Neuronal stem cell (in vitro differentiated cells): ENCODE data around the gene SUCLG2.

Source experiments
- DNase-seq: peaks from one replicate; pipeline ENCODE4 v3.0.0-alpha.2; 2013; ENCODE audit warnings: low spot score
- H2AFZ ChIP-seq: one replicate; pipeline ENCODE4 v1.6.1; 2013; ENCODE audit warnings: mild to moderate bottlenecking, low read length, inconsistent platforms
- H2AK5ac ChIP-seq: 2 replicates; pipeline ENCODE4 v1.6.1; 2013; ENCODE audit warnings: low read depth, mild to moderate bottlenecking, inconsistent platforms, low read length, moderate library complexity, mixed read lengths
- H2BK120ac ChIP-seq: 2 replicates; pipeline ENCODE4 v1.6.1; 2013; ENCODE audit warnings: low read depth, mild to moderate bottlenecking, inconsistent platforms, low read length, moderate library complexity, mixed read lengths
- H2BK12ac ChIP-seq: one replicate; pipeline ENCODE4 v1.6.1; 2013; ENCODE audit warnings: low read length, inconsistent platforms
- H2BK15ac ChIP-seq: 2 replicates; pipeline ENCODE4 v1.6.1; 2013; ENCODE audit warnings: mild to moderate bottlenecking, low read length, inconsistent platforms, mixed read lengths
- H2BK5ac ChIP-seq: one replicate; pipeline ENCODE4 v1.6.1; 2013; ENCODE audit warnings: inconsistent platforms, mild to moderate bottlenecking, low read length, moderate library complexity
- H3K14ac ChIP-seq: one replicate; pipeline ENCODE4 v1.6.1; 2013; ENCODE audit warnings: low read length, inconsistent platforms
- H3K18ac ChIP-seq: 2 replicates; pipeline ENCODE4 v1.6.1; 2013; ENCODE audit warnings: low read length, inconsistent platforms
- H3K23ac ChIP-seq: 2 replicates; pipeline ENCODE4 v1.6.1; 2013; ENCODE audit warnings: low read depth, mild to moderate bottlenecking, mixed read lengths, low read length, inconsistent platforms; ENCODE audit not compliant: poor library complexity
- H3K27ac ChIP-seq: replicated peaks from 3 replicates; pipeline ENCODE4 v1.5.1; 2013; ENCODE audit warnings: low read length, inconsistent platforms
- H3K27me3 ChIP-seq, 3 experiments: 2 replicates each; pipeline ENCODE4 v1.6.1; 2013; ENCODE audit warnings: low read length in 3 of 3, mild to moderate bottlenecking in 2 of 3, inconsistent platforms in 1 of 3, low read depth in 1 of 3, mixed read lengths in 1 of 3, moderate library complexity in 1 of 3; ENCODE audit not compliant: control insufficient read depth in 3 of 3, insufficient read depth in 3 of 3
- H3K36me3 ChIP-seq, 2 donors: replicated peaks in 1 of 2; 2 replicates each; pipeline ENCODE4 v1.6.1; 2013; ENCODE audit warnings: low read length in 2 of 2; ENCODE audit not compliant: control insufficient read depth in 2 of 2, insufficient read depth in 2 of 2
- H3K4ac ChIP-seq: 2 replicates; pipeline ENCODE4 v1.6.1; 2013; ENCODE audit warnings: inconsistent platforms, mild to moderate bottlenecking, low read length, moderate library complexity
- H3K4me1 ChIP-seq, 2 donors: 1 replicate in 1 of 2; 2 replicates in 1 of 2; pipeline ENCODE4 v1.6.1; 2013; ENCODE audit warnings: low read length in 2 of 2, low read depth in 1 of 2; ENCODE audit not compliant: control insufficient read depth in 2 of 2, insufficient read depth in 1 of 2
- H3K4me2 ChIP-seq: one replicate; pipeline ENCODE4 v1.6.1; 2013; ENCODE audit warnings: mild to moderate bottlenecking, low read length, inconsistent platforms; ENCODE audit not compliant: insufficient read depth, poor library complexity, severe bottlenecking
- H3K4me3 ChIP-seq, 2 donors: 2 replicates each; pipeline ENCODE4 v1.5.1; 2013; ENCODE audit warnings: low read length in 2 of 2, mild to moderate bottlenecking in 2 of 2, inconsistent platforms in 1 of 2, moderate library complexity in 1 of 2
- H3K79me1 ChIP-seq: one replicate; pipeline ENCODE4 v1.6.1; 2013; ENCODE audit warnings: low read depth, mild to moderate bottlenecking, inconsistent platforms, low read length, moderate library complexity
- H3K9ac ChIP-seq: one replicate; pipeline ENCODE4 v1.6.1; 2013; ENCODE audit warnings: mild to moderate bottlenecking, low read depth, low read length, inconsistent platforms; ENCODE audit not compliant: poor library complexity
- H3K9me3 ChIP-seq, 2 donors: replicated peaks in 1 of 2; 2 replicates each; pipeline versions ENCODE3 to v1.6.1; 2013; ENCODE audit warnings: low read length in 2 of 2, mild to moderate bottlenecking in 2 of 2, inconsistent platforms in 1 of 2, low read depth in 1 of 2, mixed read lengths in 1 of 2, moderate library complexity in 1 of 2; ENCODE audit not compliant: control insufficient read depth in 2 of 2, insufficient read depth in 1 of 2
- H4K8ac ChIP-seq: one replicate; pipeline ENCODE4 v1.6.1; 2013; ENCODE audit warnings: low read depth, mild to moderate bottlenecking, inconsistent platforms, low read length, moderate library complexity
- H4K91ac ChIP-seq: one replicate; pipeline ENCODE4 v1.6.1; 2013; ENCODE audit warnings: low read length, low read depth, mild to moderate bottlenecking, inconsistent platforms; ENCODE audit not compliant: poor library complexity
- WGBS, 2 donors: extraction: QIAGEN DNeasy Blood & Tissue Kit; methylation state at CpG; one replicate each; pipeline ENCODE4 v1.1.7; 2013; ENCODE audit warnings: missing lambda C conversion rate in 2 of 2, mixed read lengths in 1 of 2; ENCODE audit not compliant: insufficient read length in 2 of 2, insufficient replicate concordance in 1 of 2; ENCODE audit errors: extremely low coverage in 2 of 2; 5-methylcytosine and 5-hydroxymethylcytosine counted together

Gene SUCLG2

DNA sequence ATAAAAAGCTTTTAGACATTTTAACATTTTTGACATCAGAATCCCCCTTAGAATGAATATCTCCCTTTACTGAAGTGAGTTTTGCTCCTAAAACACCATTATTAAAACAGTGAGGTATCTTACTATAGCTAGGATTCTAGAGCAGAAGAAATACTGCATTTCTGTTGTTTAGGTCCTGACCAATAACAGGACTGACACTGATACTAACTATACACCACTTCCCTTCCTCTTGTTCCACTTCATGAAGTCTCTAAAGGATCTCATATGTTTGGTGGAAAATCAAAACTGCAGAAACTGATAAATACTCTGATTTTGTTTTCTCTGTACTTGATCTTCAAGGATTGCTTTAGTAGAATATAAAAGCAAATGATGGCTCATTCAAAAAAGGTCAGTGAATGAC lies 230.7 kb downstream of the SUCLG2 start:
- no peaks in the 10 kb centered on the region for H3K27me3 ChIP-seq
- H3K14ac ChIP-seq: no peak overlapping the region
- no peak overlapping the region for H3K4me2 ChIP-seq
- H3K27ac ChIP-seq: no peak overlapping the region
- H3K23ac ChIP-seq: no peak overlapping the region
- no peaks in the 10 kb centered on the region for H3K4me1 ChIP-seq
- no peak overlapping the region for H3K9ac ChIP-seq
- H2BK120ac ChIP-seq: no peak overlapping the region
- H2BK5ac ChIP-seq: no peak overlapping the region
- H2AFZ ChIP-seq: no peak overlapping the region
- H4K8ac ChIP-seq: no peak overlapping the region
- no peak overlapping the region for H2BK15ac ChIP-seq
- H3K4ac ChIP-seq: no peak overlapping the region
- peaks cover 0 to 6% of the 10 kb centered on the region in 2 donors for H3K9me3 ChIP-seq
- no peak overlapping the region for H3K18ac ChIP-seq
- no peaks in the 10 kb centered on the region for H3K36me3 ChIP-seq
- no peak overlapping the region for H3K4me3 ChIP-seq
- H2BK12ac ChIP-seq: no peak overlapping the region
- H4K91ac ChIP-seq: no peak overlapping the region
- peaks cover 3% of the 10 kb centered on the region for H3K79me1 ChIP-seq
- DNase-seq: no peak
- H2AK5ac ChIP-seq: no peak overlapping the region

DNA sequence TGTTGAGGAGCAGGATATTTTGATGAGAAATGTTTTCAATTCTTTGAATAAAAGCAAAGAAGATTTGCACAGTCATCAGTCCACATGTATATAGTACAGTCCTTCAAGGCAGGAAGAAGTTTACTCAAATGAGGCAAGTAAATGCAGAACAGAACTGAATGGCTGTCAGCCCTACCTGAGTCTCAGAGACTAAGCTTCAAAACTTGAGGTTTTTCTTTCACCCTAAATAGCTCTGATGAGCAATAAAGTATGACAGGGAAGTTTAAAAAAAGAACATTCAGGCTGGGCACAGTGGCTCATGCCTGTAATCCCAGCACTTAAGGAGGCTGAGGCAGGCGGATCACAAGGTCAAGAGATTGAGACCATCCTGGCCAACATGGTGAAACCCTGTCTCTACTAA lies 232.5 kb downstream of the SUCLG2 start:
- Histone ChIP-seq H2BK12ac (no peak overlapping the region), H3K4me3 (no peak overlapping the region), H3K27ac (no peak overlapping the region), H3K36me3 (no peaks in the 10 kb centered on the region), H3K27me3 (no peaks in the 10 kb centered on the region), H2AK5ac (no peak overlapping the region), H2BK15ac (no peak overlapping the region), H3K4ac (no peak overlapping the region), H3K18ac (no peak overlapping the region), H3K9ac (no peak overlapping the region), H4K8ac (no peak overlapping the region), H3K4me1 (no peaks in the 10 kb centered on the region), H2BK5ac (no peak overlapping the region), H2BK120ac (no peak overlapping the region), H3K79me1 (no peaks in the 10 kb centered on the region), H3K9me3 (peaks cover 0 to 6% of the 10 kb centered on the region in 2 donors), H4K91ac (no peak overlapping the region), H3K14ac (no peak overlapping the region), H2AFZ (no peak overlapping the region), H3K4me2 (no peak overlapping the region), H3K23ac (no peak overlapping the region)
- no CpG with 5 or more reads among the region's 1 CpG for WGBS, 2 donors
- no peak for DNase-seq

DNA sequence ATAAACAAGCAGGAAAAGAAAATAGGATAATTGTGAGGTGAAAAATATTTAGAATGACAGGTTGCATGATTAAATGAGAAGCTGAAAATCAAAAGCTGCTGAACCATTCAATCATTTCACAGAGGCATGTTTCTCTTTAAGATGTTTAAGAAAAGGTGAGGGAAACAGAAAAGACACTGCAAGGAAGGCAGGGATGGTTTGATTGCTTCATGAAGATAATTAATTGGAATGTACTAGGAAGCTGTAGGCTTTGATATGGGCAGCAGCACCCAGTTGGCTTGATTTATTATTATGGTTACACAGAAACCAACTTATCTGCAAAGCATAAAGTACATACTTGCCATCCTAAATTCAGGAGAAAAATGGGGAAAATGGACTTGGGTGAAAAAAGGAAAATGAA lies 234.6 kb downstream of the SUCLG2 start:
- Histone ChIP-seq H3K4me3 (no peak overlapping the region), H3K4ac (no peak overlapping the region), H2BK5ac (no peak overlapping the region), H3K27me3 (no peaks in the 10 kb centered on the region), H3K4me2 (no peak overlapping the region), H3K18ac (no peak overlapping the region), H2BK120ac (no peak overlapping the region), H3K36me3 (no peaks in the 10 kb centered on the region), H2BK15ac (no peak overlapping the region), H3K27ac (no peak overlapping the region), H3K9ac (no peak overlapping the region), H3K23ac (no peak overlapping the region), H3K9me3 (peaks cover 0 to 6% of the 10 kb centered on the region in 2 donors), H3K79me1 (no peaks in the 10 kb centered on the region), H3K4me1 (no peaks in the 10 kb centered on the region), H4K8ac (no peak overlapping the region), H4K91ac (no peak overlapping the region), H3K14ac (no peak overlapping the region), H2AFZ (no peak overlapping the region), H2AK5ac (no peak overlapping the region), H2BK12ac (no peak overlapping the region)
- DNase-seq: no peak

DNA sequence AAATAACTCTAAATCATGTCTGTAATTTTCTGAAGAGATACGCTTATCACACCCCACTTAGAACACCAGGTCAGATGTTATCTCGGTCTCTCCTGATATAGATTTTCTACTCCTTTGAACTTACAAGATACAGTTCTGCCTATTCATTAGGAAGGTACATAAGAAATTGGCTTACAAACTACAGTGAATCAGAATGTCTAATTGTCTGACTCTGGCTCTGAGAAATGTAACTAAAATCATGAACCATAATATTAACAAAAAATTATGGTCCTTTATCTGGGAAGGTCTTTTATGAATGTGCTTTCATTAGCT lies 235.2 kb downstream of the SUCLG2 start:
- H4K91ac ChIP-seq: no peak overlapping the region
- no peak overlapping the region for H2BK15ac ChIP-seq
- no peak overlapping the region for H2BK5ac ChIP-seq
- no peak for DNase-seq
- H3K4me2 ChIP-seq: no peak overlapping the region
- no peak overlapping the region for H2AK5ac ChIP-seq
- no peak overlapping the region for H3K4ac ChIP-seq
- WGBS, 2 donors: no CpG with 5 or more reads among the region's 2 CpGs
- no peak overlapping the region for H3K23ac ChIP-seq
- H3K27me3 ChIP-seq: no peaks in the 10 kb centered on the region
- H3K9me3 ChIP-seq: peaks cover 0 to 6% of the 10 kb centered on the region in 2 donors
- no peak overlapping the region for H4K8ac ChIP-seq
- no peak overlapping the region for H3K14ac ChIP-seq
- H3K9ac ChIP-seq: no peak overlapping the region
- H3K4me3 ChIP-seq: no peak overlapping the region
- no peak overlapping the region for H3K18ac ChIP-seq
- no peak overlapping the region for H2BK120ac ChIP-seq
- H3K79me1 ChIP-seq: no peaks in the 10 kb centered on the region
- H3K36me3 ChIP-seq: no peaks in the 10 kb centered on the region
- no peaks in the 10 kb centered on the region for H3K4me1 ChIP-seq
- no peak overlapping the region for H2BK12ac ChIP-seq
- H3K27ac ChIP-seq: no peak overlapping the region
- H2AFZ ChIP-seq: no peak overlapping the region
